ENCODE data around the gene ROGDI.

Gene ROGDI

GRCh38 chr16:4766875-4767628, 35.4 kb downstream of the ROGDI start, which contains the start of gene ZNF500:
TSS of gene ZNF500 (minus strand) at chr16:4767162. CDS start at chr16:4765978, 1,184 bp downstream.
- peak; percentile 97 to 98 for DNase-seq (ENCODE audit: low read depth in 2 of 2)

GRCh38 chr16:4765511-4766474, 36.6 kb downstream of the ROGDI start:
- no peak for DNase-seq (ENCODE audit: low read depth in 2 of 2)

DNA sequence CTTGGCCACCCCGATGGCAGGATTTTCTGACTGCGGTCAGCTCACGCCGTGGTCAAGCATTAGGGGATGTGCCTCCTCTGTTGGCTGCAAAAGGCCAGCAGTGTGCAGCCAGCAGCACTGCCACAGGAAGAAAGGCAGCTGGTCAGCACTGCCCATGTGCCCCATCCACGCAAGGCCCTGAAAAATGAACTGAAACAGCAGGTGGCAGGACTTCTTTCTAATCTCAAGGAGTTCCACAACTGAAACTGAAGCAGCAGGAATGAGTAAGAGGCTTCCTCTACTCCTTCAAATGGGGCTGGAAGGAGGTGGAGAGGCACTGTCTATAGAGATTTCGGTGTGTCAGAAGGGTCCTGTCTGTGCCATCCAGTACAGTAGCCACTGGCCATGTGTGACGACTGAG, 38.6 kb downstream of the ROGDI start:
- DNase-seq (ENCODE audit: low read depth in 2 of 2) = no peak

GRCh38 chr16:4762205-4762604, 40.2 kb downstream of the ROGDI start:
- DNase-seq (ENCODE audit: low read depth in 2 of 2) = no peak

- no peak for DNase-seq (ENCODE audit: low read depth in 2 of 2)
These were observed 42.1 kb downstream of the ROGDI start for GRCh38 chr16:4760221-4760910.

DNA sequence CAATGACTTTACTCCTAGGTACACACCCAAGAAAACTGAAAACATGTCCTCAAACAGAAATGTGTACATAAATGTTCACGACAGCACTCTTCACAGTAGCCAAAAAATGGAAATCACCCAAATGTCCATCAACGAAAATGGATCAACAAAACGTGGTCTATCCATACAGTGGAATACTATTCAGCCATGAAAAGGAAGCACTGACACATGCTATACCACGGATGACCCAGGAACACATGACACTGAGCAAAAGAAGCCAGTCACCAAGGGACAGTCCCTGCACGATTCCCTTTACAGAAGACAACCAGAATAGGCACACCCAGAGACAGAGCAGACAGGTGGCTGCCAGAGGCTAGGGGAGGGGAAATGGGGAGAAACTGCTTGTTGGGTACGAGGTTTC, 46.7 kb downstream of the ROGDI start:
- DNase-seq (ENCODE audit: low read depth in 2 of 2) = no peak

GRCh38 chr16:4754865-4755264, 47.6 kb downstream of the ROGDI start:
- no peak for DNase-seq (ENCODE audit: low read depth in 2 of 2)

GRCh38 chr16:4753227-4753626, 49.2 kb downstream of the ROGDI start:
- DNase-seq (ENCODE audit: low read depth in 2 of 2) = no peak

DNA sequence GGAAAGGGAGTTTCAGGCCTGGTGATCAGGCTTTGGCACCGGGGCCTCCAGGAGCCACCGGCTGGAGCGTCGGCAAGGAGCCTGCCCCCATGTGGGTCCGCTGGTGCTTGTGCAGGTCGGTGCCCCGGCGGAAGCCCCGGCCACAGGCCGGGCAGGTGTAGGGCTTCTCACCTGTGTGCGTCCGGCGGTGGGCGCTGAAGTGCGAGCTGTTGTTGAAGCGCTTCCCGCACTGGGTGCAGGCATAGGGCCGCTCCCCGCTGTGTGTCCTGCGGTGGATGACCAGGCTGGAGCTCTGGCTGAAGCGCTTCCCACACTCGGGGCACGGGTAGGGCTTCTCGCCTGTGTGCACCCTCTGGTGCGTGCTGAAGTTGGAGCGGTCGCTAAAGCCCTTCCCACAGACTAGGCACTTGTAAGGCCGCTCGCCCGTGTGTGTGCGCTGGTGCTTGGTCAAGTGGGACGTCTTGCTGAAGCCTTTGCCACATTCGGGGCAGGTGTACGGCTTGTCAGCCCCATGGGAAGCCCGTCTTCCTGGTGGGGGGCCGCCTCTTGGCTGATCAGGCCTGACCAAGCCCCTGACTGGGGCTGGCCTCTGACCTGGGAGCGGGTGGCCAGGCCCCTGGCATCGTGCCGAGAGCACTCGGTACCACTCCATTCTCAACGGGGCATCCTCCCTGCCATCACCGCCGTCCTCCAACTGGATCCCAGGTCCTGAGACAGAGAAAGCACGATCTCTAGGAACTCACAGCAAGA, 49.9 kb downstream of the ROGDI start:
- DNase-seq (ENCODE audit: low read depth in 2 of 2) = no peak

GRCh38 chr16:4750896-4751295, 51.5 kb downstream of the ROGDI start:
- DNase-seq (ENCODE audit: low read depth in 2 of 2) = no peak

- no peak for DNase-seq (ENCODE audit: low read depth in 2 of 2)
These were observed 52.7 kb downstream of the ROGDI start for GRCh38 chr16:4749700-4750257.

GRCh38 chr16:4748682-4749411, 53.6 kb downstream of the ROGDI start:
- no peak for DNase-seq (ENCODE audit: low read depth in 2 of 2)

DNA sequence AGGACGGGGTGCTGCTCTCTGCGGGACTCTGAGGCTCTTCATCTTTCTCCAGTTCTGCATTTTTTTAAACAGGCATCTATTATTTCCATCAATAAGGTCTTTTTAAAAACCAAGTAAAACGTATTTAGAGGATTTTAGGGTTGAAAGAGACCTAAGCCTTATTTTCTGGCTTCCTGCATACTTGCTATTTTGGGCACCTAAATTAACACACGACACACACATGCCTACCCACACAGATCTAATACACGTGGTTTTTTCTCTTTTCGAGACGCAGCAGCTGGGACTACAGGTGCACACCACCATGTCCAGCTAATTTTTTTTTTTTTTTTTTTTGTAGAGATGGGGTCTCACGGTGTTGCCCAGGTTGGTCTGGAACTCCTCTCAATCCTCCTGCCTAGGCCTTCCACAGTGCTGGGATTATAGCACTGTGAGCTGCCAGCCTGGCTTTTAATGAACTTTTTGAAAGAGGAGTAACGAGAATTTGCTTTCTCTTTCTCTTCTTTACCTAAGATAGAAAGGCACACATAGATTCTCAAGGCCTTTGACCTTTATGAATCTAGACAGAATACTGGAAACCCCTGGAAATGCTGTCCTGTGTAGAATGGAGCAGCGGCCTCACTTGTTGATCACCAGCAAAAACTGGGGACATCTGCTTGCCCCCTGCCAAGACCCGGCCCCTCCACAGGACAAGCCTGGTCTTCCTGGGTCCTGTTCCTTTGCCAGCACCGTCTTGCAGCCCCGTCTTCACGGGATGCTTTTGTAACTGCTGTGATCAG, 54.3 kb downstream of the ROGDI start:
- no peak for DNase-seq (ENCODE audit: low read depth in 2 of 2)

DNA sequence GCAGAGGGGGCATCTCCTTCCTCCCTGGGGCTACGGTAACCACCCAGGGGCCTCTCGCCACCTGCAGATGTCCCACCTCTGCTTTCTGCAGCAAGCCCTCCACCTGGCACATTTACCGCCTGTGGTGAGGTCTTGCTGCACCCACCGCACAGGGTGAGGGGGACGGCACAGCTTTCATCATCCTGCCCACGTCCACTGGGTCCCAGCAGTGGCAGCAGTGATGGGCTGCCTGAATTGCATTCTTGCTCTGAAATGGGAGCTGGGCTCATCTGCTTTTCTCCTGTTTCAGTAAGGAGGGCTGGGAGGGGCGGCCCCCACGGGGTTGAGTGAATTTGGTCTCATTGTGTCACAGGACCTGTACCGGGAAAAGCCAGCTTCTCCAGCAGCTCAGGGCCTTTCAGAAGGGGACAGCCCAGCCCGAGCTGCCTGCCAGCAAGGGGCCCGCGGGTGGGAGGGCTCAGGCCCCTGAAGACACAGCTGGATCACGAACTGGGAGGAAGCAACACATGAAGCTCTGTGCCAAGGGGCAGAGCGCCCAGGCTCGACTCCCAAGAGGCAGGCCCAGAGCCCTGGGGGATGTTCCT, 55.4 kb downstream of the ROGDI start:
- no peak for DNase-seq (ENCODE audit: low read depth in 2 of 2)
